NT2/D1 (cell line): ENCODE data around the gene PLCXD1.

Experiments
- DNase-seq: peaks from one replicate; pipeline ENCODE4 v3.0.0-alpha.2; 2011; ENCODE audit warnings: low read depth, low spot score
- H3K27me3 ChIP-seq: 2 replicates; pipeline ENCODE4 v1.6.0; 2011; ENCODE audit warnings: mild to moderate bottlenecking; ENCODE audit not compliant: insufficient read length, insufficient read depth
- H3K36me3 ChIP-seq: 2 replicates; pipeline ENCODE4 v1.6.1; 2011; ENCODE audit warnings: mild to moderate bottlenecking, low read length, mixed read lengths; ENCODE audit not compliant: insufficient read depth, insufficient read length
- H3K4me1 ChIP-seq: 2 replicates; pipeline ENCODE4 v1.5.1; 2011; ENCODE audit not compliant: insufficient read depth, insufficient read length
- H3K4me3 ChIP-seq: 2 replicates; pipeline ENCODE4 v1.5.1; 2011; ENCODE audit warnings: low read depth; ENCODE audit not compliant: insufficient read length
- H3K9ac ChIP-seq: 2 replicates; pipeline ENCODE4 v1.6.0; 2011; ENCODE audit warnings: low read depth; ENCODE audit not compliant: insufficient read length
- H3K9me3 ChIP-seq: 2 replicates; pipeline ENCODE4 v1.5.1; 2011; ENCODE audit warnings: mild to moderate bottlenecking, low read length; ENCODE audit not compliant: insufficient read depth
- SUZ12 ChIP-seq: IDR thresholded peaks from 2 replicates; pipeline ENCODE4 v1.6.1; 2011; ENCODE audit not compliant: insufficient read length, insufficient read depth; ENCODE audit errors: extremely low read depth
- YY1 ChIP-seq: IDR thresholded peaks from 2 replicates; pipeline ENCODE4 v1.6.1; 2011; ENCODE audit not compliant: insufficient read length, insufficient read depth
- ZNF274 ChIP-seq: IDR thresholded peaks from 2 replicates; pipeline ENCODE4 v1.6.1; 2011; ENCODE audit warnings: mild to moderate bottlenecking, low read depth, low read length

Gene PLCXD1

DNA sequence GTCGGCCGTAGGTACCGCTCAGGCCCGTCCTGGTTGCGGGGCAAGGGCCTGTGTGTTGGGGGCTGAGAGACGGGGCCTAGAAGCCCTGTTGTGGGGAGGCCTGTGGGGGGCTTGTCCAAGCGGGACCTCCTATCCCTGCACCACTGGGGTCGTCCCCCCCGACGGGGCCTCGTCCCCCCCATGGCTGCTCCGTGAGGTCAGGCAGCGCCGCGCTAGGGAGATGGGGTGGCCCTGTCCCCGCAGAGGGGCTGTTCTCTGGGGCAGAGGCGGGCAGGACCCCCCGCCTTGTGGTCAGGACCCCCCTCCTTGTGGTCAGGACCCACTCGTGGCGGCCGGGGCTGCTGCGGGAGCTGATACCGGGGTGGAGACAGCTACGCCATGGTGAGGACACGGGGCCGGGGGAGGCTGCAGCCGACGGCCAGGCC lies 49.6 kb downstream of the PLCXD1 start:
- no peak overlapping the region for H3K9ac ChIP-seq
- H3K4me1 ChIP-seq: peaks cover 12% of the 10 kb centered on the region
- no peak for TF ChIP-seq ZNF274
- no peak for TF ChIP-seq SUZ12
- TF ChIP-seq YY1: no peak
- DNase-seq: no peak
- peaks cover 33% of the 10 kb centered on the region for H3K36me3 ChIP-seq
- no peak overlapping the region for H3K4me3 ChIP-seq
- H3K27me3 ChIP-seq: no peaks in the 10 kb centered on the region
- no peaks in the 10 kb centered on the region; the same call in 1 of the 2 replicates for H3K9me3 ChIP-seq

DNA sequence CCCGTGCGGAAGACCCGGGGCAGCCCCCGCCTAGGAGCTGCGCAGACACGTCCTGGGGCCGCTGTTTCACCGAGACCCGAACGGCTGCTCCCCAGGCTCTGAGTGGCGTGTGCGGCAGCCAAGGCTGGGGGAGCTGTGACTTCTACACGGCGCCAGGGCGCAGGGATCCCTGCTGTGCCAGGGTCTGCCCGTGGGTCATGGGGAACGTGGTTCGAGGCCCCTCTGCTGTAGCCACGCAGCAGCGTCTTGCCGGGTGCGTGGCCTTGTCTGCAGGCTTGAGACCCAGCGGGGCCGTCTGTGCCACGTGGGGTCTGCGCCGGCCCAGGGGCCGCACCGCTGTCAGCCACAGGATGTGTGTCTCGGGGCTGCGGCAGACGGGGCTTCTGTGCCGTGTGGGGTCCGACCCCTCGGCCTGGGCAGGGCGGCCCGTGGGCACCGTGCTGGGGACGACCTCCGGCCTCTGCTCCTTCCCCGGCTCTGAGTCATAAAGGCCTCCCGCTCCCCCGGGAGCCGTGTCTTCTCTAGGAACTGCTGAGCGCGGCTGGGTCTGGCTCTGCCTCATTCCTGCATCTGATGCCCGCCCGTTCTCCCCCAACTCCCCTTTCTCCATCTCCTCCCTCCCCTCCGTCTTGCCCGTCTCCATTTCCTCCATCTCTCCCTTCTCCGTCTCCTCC lies 50.1 kb downstream of the PLCXD1 start:
- TF ChIP-seq SUZ12: no peak
- TF ChIP-seq YY1: no peak
- TF ChIP-seq ZNF274: no peak
- H3K9me3 ChIP-seq: no peaks in the 10 kb centered on the region; the same call in 1 of the 2 replicates
- H3K4me1 ChIP-seq: peaks cover 12% of the 10 kb centered on the region
- no peak for DNase-seq
- peaks cover 39% of the 10 kb centered on the region for H3K36me3 ChIP-seq
- H3K27me3 ChIP-seq: no peaks in the 10 kb centered on the region
- H3K4me3 ChIP-seq: no peak overlapping the region
- no peak overlapping the region for H3K9ac ChIP-seq

DNA sequence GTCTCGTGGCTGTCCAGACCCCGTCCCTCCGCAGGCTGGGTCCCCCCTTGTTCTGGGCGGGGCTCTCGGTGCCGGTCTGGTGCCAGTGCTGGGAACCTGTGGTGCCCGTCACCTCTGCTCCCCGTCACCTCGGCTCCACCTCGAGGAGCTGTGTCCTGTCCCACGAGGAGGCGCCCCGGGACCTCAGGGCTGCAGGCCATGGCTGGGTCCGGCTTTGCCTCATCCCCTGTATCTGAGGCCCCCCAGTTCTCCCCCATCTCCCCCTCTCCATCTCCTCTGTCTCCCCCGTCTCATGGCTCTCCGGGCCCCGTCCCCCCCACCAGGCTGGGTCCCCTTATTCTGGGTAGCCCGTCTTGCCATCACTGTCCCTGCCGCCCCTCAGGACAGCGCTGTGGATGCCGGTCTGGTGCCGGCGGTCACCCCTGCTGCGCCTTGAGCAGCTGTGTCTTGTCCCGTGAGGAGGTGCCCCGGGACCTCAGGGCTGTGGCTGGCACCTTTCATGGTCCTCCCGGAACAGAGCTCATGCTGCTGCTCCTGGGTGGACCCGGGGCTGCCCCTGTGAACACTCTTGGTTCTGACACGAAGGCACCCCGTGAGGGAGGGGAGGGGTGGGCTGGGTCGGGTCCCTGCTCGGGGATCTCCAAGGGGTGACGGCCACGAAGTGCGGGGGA lies 50.8 kb downstream of the PLCXD1 start:
- TF ChIP-seq YY1 (no peak), ZNF274 (no peak), SUZ12 (no peak)
- Histone ChIP-seq H3K36me3 (peaks cover 44% of the 10 kb centered on the region), H3K9me3 (no peaks in the 10 kb centered on the region; the same call in 1 of the 2 replicates), H3K9ac (no peak overlapping the region), H3K4me3 (no peak overlapping the region), H3K4me1 (peaks cover 12% of the 10 kb centered on the region), H3K27me3 (no peaks in the 10 kb centered on the region)
- DNase-seq: no peak

DNA sequence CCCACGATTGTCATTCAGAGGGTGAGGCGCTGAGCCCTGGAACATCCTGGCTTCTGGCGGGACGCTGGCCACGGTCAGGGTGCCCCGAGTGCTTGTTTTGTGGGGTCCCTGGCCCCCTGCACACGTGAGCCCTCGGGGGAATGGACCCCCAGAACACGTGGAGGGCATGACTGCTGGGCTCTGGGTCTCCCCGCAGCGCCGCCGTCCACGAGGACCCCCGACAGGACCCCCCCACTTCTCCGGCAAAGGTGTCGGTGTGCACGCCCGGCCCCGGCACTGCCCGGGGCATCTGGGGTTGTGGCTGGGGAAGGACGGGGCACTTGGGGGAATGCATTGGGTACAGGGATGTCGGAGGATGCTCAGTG lies 51.3 kb downstream of the PLCXD1 start:
- no peaks in the 10 kb centered on the region; the same call in 1 of the 2 replicates for H3K9me3 ChIP-seq
- peaks cover 12% of the 10 kb centered on the region for H3K4me1 ChIP-seq
- DNase-seq: no peak
- TF ChIP-seq ZNF274 (no peak), SUZ12 (no peak), YY1 (no peak)
- no peaks in the 10 kb centered on the region for H3K27me3 ChIP-seq
- H3K9ac ChIP-seq: no peak overlapping the region
- H3K36me3 ChIP-seq: peaks cover 46% of the 10 kb centered on the region
- no peak overlapping the region for H3K4me3 ChIP-seq

DNA sequence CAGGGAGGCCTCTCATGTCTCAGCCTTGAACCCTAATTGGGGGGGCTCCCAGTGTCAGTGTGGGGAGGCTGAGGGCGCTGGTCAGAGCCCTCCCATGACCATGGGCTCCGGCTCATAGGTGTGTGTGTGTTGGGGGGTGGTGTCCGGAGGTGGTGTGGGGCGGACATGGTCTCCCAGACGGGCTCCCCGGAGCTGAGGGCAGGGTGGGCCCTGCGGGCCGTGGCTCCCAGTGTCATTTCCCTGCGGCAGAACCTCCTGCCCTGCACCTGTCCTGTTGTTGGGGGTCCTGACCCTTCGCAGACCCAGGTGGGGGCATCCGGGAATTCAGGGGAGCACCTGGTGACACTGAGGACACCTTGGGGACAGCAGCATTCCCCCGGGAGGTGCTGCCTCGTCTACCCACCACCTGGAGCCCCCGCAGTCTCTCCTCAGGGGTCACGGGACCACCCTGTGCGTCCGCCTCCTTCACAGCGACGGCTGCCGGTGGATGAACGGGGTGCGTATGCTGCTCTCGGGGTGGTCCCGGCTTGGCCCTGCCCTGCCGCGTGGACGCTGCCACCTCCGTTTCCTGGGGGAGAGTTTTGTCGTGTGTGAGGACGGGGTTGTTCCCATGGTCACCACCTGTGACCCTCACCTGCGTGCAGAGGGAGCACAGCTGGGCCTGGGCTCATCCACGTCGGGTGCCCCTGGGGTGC lies 51.9 kb downstream of the PLCXD1 start:
- DNase-seq: no peak
- Histone ChIP-seq H3K27me3 (no peaks in the 10 kb centered on the region), H3K9ac (no peak overlapping the region), H3K36me3 (peaks cover 52% of the 10 kb centered on the region), H3K4me3 (no peak overlapping the region), H3K4me1 (peaks cover 12% of the 10 kb centered on the region), H3K9me3 (no peaks in the 10 kb centered on the region; the same call in 1 of the 2 replicates)
- TF ChIP-seq ZNF274: no peak
- TF ChIP-seq YY1: no peak
- no peak for TF ChIP-seq SUZ12

DNA sequence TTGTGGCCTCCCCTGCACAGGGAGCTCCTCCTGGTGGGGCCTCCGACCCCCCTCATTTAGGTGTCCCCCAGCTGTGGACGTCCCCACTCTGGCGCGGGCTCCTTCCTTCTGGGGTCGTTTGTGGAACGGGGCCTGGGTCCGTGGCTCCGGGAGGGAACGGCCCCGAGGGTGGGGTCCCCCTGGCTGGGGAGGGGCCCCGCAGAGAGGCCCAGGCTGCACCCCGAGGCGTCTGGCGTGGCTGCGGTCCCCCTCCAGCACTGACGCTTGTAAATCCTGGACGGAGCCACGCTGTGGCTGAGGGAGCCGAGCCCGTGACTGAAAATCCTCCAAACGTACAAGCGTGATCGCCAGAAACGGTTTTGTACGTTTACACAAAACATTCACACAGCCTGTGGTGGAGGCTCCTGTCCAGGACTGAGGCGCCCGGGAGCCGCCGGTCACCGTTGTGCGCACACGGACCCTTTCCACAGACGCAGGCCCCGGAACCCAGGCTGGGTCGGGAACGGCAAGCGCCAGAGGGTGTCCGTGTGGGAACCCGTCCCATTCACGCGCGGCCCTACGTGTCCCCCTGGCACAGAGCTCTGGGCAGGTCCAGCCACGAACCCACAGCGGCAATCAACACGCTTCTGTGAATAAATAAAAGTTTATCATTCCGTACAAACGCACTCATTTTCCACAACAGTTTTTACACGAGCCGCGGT lies 52.6 kb downstream of the PLCXD1 start:
- no peaks in the 10 kb centered on the region for H3K27me3 ChIP-seq
- DNase-seq: no peak
- H3K9ac ChIP-seq: no peak overlapping the region
- H3K36me3 ChIP-seq: peaks cover 57% of the 10 kb centered on the region
- TF ChIP-seq YY1 (no peak), SUZ12 (no peak), ZNF274 (no peak)
- H3K4me1 ChIP-seq: peaks cover 12% of the 10 kb centered on the region
- no peak overlapping the region for H3K4me3 ChIP-seq
- no peaks in the 10 kb centered on the region; the same call in 1 of the 2 replicates for H3K9me3 ChIP-seq
